D341Med (cell line): ENCODE data around the gene KLF13.

Experiments
- DNase-seq: peaks from one replicate; pipeline ENCODE4 v3.0.0; 2012; ENCODE audit warnings: low spot score

KLF13 gene

DNA sequence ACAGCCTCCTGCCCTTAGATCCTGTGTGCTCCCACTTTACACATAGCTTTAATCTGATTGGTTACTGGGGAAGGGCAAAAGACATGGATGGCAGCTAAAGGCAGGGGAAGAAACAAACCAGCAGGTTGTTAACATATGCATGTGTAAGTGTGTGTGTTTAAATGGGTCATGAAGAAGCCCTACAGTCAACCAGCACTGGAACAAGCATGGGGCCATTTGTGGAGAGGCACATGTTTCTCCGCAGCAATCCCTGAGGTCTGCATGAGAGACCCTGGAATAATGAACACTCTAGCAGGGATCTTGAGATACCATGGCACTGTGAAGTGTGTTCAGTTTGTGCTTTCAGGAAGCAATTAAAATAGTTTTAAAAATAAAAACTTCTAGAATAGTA is 6.0 kb downstream of the KLF13 start:
- DNase-seq = no peak

DNA sequence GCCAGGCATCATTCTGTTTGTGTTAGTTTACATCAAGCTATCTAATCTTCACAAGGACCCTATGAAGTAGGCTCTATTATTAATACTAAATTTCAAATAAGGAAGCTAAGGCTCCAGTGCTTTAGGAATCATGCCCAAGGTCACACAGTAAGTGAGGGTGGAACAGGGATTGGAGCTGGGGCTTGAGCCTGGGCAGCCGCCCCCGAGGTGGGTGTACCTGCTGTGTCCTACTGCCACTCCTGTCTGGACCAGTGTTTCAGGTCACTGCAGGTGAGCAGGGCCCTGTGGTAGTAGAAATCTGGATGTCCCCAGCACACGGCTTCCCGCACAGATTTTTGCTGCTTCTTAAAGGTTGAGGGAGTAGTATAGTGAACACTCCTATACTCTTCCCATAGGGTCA is 6.5 kb downstream of the KLF13 start:
- no peak for DNase-seq

DNA sequence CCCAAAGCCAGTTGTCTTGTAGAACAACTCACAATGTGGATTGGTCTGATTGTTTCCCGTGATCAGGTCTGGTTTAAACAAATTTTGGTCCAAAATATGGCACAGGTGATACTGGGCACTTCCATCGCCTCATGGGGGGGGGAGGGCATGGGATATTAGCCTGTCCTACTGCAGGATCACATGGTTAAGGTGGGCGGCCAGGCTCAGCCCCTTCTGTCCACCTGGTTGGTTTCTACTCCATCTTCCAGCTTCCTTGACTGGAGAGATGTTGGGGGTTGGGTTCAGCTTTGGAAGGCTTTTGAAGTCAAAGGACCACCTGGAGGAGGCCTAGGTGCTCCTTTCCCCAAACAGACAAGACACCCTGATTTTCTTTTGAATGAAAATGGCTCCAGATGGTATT is 7.2 kb downstream of the KLF13 start:
- no peak for DNase-seq

DNA sequence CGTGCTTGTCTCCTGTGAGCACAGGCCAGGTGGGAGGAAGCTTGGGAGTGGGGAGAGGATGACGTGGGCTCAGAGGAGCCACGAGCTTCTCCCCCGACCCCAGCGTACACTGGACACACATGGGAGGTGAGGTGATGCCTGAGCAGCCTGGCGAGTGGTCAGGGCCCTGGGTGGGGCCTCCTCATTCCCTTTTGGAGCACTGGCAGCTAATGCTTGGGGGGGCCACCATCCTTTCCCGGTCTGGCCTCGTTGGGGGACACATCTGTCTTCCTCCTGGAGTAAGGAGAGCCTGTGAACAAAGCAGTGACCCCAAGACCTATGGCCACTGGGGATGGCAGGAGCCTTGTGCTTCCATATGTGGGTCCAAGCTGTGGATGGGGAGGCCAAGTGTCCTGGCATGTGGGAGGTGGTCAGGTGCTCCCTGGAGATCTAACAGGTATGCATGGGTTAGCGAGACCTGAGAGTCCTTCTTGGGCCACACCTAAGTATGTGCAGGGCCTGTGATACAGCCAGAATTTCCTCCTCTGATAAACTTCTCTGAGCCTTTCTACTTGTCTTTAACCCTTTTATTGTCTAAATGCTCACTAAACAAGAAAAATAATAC is 9.5 kb downstream of the KLF13 start:
- no peak for DNase-seq

DNA sequence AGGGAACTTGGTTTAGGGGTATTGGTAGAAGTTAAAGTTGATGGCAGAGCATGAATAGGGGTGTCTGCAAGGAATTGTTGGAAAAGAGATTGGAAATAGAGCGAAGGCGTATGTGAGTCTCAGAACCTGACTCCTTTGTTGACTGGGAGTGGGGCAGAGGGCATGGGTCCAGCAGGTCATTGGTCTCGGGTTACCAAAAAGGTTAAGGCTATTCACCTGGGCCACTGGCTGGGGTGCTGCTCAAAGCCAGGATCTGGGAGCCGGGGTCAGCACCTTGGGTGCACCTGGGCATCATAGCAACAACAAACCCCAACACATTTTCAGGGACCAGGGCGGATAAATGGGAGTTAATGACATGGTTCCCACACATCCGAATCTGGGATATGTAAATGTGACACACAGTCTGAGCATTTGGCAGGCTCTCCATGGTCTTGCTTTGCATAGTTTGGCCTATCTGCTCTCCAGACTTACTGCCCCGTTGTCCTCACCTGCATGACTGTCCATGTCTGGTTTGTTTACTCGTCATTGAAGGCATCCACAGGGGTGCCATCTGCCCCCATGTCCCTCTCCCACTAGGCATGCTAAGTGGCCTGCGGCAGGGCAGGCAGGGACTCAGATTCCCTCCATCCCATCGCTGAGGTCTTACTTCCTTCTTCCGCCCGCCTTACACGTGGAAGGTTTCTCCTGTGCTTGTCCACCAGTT is 10.1 kb downstream of the KLF13 start:
- no peak for DNase-seq

DNA sequence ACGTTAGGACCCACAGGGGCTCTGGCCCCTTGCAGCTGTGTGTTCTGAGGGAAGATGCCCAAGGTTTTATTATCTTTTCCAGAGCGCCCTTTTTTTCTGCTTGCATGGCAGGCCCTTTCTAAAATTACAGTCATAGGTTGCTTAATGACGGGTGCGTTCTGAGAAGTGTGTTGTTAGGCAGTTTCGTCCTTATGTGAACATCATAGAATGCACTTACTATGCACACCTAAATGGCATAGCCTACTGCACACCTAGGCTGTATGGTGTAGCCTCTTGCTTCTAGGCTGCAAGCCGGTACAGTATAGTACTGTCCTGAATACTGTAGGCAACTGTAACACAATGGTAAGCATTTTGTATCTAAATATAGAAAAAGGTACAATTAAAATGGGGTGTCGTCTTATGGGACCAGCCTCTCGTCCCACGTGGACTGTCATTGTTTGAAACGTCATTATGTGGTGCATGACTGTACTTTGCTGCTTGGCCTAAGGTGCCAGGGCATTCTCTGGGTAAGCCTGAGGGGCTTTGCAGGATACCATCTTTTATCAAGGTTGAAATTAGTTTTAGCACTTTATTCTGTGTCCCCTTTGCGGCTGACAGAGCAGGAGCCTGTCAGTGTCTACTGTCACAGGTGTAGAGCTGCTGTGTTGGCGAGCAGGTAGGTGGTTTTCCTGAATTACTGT is 10.9 kb downstream of the KLF13 start:
- no peak for DNase-seq

DNA sequence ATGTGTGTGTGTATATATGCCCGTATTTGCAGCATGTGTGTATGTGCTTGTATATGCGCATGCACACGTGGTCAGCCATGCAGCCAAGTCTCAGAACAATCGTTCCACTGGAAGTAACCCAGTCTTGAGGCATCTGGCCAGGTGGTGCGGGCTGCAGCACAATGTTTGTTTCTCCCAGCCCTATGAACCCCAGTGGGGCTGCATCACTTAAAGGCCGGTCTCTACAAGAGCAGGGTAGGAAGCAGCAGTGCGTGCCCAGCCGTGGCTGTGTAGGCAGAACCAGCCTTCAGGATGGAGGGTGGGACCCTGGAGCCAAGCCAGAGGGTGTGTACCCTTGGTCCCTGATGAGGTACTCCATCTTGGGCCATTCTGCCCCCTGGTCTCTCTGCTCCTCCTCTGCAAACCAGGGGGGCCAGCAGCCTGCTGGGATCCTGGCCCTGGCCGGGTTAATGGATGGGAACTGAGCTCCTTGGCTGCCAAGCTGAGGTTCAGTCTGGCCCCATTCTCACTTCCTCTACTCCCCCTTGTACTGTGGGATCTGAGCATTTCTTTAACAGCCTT is 11.8 kb downstream of the KLF13 start:
- DNase-seq = no peak

DNA sequence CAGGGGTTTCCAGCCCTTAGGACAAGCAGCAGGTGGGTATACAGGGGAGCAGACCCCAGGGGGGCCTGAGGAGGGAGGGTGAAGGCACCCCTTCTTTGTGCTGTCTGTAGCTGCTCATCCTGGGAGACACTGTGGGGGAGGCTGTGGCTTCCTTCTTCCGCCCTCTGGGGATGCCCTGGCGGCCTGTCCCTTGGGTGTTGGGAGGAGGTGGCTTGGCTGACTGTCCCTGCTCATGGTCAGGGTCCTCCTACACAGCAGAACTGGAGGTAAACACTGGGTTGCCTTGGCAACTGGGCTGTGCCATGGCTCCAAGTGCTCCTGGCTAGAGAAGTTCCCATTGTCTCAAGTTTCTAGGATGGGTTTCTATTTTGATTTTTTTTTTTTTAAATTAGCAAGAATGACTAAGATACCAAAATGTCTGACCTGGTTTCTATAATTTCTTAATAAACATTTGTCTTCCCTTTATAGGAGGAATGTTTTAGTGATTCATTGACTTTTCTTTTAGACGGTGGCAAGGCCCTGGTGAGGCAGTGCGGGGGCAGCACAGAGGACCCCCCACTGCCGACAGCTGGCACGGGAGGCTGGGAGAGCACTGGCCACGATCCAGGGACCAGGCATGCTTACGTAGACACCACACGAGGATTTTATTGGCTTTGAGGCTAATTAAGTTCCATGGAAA is 12.4 kb downstream of the KLF13 start:
- DNase-seq = no peak

DNA sequence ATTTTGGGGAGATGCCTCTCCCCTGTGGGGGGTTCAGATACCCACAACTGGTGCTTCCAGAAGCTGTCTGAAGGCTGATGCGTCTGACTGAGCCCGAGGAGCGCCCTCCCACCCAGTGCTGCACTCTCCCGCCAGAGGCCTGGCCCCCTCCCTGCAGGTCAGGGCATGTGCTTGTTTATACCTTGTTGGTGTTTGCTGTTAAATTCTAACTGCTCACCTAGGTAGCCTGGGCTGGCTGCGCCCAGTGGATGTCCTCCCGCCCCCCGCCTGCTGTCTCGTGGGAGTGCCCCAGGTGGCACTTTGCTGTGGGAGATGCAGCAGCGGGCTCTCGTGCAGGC is 12.9 kb downstream of the KLF13 start:
- DNase-seq = no peak

DNA sequence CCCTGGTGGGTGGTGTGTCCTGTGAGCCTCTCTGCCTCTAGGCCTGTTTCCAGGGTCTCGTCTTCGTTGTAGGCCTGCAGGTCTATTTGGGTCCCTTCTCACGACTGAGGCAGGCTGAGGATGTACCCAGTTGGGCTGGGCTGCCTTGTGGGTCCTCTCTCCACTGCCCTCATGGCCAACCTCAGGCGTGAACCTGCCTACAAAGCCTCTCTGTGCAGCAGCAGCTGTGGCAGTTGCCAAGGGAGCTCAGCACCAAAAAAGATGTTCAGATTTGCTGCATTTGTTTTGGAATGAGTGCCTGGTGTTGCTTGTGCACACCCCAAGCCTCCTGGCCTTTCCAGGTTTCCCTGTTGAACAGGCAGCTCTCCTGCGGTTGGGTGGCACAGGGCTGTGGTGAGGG is 13.4 kb downstream of the KLF13 start:
- DNase-seq = no peak

DNA sequence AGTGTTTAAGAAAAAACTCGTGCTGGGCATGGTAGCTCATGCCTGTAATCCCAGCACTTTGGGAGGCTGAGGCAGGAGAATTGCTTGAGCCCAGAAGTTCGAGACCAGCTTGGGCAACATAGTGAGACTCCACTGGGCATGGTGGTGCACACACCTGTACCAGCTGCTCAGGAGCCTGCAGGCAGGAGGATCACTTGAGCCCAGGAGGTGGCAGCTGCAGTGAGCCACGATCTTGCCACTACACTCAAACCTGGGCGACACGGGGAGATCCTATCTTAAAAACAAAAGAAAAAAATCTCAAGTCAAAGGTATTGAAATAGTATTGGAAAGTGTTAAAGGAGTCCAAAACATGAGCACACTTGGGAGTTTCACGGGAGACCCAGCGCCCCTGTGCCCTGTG is 14.0 kb downstream of the KLF13 start:
- DNase-seq = no peak

DNA sequence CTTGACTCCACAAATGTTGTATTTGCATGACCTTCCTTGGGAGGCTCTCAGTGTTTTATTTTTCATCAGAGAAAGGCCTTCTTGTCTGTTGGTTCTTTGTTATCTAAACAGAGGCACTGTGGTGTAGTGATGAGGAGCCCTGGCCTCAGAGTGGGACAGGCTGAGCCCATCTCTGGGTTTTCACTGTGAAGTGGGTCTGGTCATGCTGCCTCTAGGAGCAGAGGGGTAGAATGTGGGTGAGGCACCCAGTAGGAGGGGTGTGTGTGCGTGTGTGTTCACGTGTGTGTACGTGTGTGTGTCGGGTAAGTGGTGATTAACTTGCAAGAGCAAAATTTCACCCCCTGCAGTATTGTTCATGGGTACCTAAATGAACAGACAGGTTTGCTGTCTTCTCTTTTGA is 14.4 kb downstream of the KLF13 start:
- no peak for DNase-seq

DNA sequence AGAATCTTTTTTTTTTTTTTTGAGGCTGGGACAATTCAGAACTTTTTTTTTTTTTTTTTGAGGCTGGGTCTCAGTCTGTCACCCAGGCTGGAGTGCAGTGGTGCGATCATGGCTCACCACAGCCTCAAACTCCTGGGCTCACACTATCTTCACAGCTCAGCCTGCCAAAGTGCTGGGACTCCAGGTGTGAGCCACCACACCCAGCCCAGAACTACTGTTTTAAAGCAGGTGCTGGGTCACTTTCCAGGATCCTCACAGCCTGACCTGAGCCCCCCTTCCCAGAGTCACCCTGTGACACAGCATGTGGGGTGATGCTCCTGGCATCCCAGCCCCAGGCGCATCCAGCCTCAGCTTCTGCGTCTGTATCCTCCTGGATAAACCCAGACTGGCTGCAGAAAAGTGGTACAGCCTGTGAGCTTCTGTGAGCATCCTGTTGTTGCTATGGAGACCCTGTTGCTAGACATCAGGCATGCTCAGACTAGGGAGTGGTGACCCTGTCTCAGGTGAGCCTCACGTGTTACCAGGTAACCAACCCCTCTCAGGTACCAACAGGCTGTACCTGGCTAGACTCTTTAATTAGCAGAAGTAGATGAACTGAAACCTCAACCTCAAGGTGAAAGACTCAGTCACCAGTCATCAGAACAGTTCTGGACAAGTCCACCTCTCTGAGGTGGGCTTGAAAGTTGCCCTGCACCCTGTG is 15.0 kb downstream of the KLF13 start:
- DNase-seq = no peak

DNA sequence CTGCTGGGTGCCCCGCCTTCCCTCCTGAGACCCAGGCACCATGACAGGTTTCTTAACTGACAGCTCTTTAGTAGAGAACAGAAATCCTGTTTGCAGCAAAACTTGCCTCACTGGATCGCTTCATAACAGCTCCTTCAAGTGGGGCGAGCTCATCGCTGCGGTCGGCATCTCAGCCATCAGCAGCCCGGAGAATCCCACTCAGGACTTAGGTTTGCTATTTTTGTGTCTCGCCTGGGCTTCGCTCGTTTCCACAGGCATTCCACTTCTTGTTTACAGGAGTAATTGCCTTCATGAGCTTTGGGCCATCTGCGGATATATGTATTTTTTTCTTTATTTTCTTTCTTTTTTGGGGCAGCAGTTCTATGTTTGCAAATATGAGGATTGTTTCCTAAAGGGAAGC is 15.7 kb downstream of the KLF13 start:
- DNase-seq = no peak

DNA sequence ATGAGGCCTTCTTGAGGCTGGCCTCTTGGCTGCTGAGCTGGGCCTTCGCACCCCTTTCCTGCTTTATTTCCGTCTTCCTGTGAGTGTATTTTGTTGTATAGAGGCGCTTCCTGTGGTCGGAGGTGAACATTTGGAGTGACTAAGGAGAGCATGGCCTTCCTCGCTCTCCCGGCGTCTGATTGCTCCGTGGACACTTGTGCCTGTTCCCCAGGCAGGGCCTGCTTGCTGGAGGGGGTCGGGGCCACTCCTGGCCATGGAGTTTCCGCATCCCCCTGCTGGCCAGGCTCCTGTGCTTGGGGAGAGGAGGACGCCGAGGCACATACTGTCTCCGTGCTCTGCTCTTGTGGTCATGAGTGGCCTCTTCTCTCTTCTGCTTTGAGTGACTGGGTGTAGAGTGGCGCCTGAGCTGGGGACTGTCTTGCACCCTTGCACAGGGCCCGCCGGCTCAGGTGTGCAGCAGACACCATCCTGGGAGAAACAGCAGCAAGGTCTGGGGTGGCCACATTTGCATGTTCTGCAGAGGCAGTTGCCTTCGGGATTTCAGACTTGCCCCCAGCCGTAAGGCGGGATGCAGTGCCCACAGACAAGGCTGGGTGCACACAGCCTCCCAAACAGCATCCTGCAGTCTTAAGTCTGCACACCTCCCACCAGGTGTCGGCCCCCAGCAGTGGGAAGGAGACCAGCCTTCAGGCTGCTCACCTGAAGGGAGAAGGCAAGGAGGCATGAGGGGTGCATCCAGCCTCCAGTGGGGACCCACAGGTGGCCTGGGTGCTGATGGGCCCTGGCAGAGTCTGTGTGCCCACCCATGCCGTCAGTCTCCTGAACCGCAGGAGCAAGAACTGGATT is 16.4 kb downstream of the KLF13 start:
- DNase-seq = no peak

DNA sequence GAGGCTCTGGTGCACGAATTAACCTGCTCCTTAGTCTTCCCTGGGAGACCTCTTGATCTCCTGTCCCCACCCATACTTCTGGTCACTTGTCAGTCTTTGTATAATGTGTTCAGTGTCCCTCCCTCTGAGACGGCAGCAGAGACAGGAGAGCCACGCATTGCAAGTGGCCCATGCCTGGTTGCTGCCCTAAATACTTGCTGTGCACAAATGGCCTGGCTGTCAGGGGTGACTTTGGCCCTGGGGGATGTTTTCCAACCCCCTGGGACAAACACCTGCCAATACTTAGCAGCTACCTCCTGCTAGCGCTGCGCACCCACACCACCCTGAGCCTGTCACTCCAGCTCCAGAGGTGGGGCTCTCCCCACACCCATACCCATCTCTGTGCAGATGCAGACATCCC is 17.2 kb downstream of the KLF13 start:
- no peak for DNase-seq

DNA sequence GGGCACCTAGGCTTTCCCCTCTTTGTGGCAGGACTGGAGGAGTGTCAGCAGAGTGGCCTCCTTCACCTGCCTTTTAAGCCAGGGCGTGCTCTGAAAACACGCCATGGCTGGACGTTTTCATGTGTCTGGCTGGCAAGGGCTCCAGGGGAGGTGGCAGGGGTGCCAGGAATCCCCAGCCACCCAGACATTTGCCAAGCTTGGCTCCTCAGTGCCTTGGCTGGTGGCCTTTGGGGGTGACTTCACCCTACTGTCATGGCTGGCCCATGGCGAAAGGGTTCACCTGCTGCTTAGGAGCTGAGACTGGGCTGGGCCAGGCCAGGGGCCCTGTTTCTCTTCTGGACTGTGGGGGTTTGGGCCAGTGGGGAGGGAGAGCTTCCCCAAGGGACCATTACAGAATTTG is 17.6 kb downstream of the KLF13 start:
- DNase-seq = no peak

DNA sequence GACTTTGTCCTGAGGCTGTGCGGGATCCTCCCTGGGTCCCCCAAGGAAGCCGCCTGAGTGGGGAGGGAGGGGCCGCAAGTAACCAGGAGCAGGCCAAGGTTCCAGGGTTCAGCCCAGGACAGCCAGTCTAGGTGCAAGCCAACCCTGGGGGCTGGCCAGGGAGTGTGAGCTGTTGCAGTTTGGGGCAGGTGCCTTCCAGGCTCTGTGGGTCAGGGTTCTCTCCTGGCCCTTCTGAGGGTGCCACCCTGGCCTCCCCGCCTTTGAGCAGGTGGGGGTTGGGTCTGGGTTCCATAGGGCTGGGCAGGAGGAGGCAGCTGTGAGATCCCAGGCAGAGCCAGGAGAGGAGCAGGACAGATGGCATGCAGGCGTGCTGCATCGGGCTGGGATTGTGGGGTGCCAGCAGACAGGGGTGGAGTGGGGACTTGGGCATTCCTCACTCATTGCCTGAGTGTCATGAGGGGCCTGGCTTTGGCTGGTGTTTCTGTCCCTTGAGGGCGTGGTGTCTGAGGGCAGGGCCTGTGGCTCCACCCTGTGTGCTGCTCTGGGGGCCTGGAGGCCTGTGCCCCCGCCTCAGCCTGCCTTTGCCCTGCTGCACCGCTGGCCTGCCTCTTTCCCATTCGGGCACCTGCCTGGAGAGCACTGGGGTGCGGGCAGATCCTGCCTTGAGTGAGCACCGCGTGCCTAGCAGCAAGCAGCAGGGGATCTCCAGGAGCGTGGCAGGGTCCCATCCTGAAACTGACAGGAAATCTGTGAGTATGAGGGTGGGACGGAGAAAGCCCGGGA is 18.4 kb downstream of the KLF13 start:
- DNase-seq = no peak

DNA sequence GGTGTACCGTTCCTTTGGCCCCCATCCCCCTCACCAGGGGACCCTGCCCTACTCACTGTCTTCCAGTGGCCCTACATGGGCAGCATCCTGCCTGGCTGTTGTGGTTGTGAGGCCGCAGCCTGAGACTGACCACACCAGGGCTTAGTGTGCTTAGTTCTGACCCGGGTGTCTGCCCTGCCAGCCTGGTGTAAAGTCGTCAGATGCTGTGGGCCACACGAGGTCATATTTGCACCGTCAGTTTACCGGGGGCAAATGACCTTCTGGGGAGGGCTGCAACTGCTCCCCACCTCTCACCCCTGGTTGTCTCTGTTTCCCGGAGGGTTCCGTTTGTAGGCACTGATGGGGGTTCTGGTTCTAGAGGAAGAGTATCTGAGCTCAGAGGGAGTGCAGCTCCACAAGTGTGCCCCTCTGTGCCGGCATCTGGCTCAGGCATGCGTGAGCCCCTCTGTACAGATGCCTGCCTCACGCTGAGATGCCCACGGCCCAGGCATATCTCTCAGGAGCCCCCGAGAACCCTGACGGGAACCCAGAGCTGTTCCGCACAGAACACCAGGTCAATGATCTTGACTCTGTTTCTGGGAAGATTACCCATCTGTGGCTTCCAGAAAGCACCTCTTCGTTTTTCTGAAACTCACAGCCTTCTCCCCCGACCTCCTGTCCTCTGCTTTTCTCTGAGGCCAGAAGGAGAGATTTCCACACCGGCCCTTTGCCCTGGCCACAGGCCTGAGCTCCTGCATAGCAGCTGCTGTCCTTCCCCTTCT is 19.2 kb downstream of the KLF13 start:
- no peak for DNase-seq
